ENCODE measurements around the gene NES.

NES gene

DNA sequence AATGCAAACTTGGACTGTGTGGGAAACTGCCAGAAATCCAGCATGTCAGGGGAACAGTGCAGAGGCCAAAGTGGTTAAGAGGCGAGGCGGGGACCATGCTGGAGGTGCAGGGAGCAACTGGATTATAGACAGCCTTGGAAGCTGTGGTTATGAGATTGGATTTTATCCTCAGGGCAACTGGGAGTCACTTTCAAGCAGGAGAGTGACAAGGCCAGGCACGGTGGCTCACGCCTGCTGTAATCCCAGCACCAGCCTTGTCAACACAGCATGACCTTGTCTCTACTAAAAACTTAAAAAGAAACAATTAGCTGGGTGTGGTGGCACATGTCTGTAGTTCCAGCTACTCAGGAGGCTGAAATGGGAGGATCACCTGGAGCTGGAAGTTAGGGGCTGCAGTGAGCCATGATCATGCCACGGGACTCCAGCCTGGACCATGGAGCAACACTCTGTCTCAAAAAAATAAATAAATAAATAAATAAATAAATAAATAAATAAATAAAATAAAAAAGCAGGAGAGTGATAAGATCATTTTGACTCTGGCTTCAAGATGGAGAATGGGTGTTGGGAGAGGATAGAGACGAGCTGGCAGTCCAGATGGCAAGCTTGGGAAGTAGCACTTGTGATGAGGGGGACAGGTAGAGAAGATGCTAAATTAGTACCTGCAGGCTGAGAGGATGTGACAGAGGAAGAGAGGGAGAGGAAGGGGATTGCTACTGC lies 54.5 kb downstream of the NES start:
- DNase-seq, result no peak
- peaks cover 23% of the 10 kb centered on the region for H3K4me1 ChIP-seq (ENCODE audit: control insufficient read depth, insufficient read depth, low read length, poor library complexity, severe bottlenecking)
- H3K27me3 ChIP-seq (replicated peaks; ENCODE audit: control insufficient read depth, insufficient read depth, low read length, poor library complexity, severe bottlenecking), result peaks cover 40% of the 10 kb centered on the region
- H3K36me3 ChIP-seq (ENCODE audit: control insufficient read depth, insufficient read depth, low read length), result no peaks in the 10 kb centered on the region
- no peaks in the 10 kb centered on the region for H3K9me3 ChIP-seq (ENCODE audit: control insufficient read depth, low read length)
- no peak overlapping the region for H3K27ac ChIP-seq (ENCODE audit: insufficient read depth, low read length, poor library complexity, severe bottlenecking)
- no peak overlapping the region for H3K4me3 ChIP-seq (ENCODE audit: insufficient read depth, low read depth, low read length, poor library complexity, severe bottlenecking)

DNA sequence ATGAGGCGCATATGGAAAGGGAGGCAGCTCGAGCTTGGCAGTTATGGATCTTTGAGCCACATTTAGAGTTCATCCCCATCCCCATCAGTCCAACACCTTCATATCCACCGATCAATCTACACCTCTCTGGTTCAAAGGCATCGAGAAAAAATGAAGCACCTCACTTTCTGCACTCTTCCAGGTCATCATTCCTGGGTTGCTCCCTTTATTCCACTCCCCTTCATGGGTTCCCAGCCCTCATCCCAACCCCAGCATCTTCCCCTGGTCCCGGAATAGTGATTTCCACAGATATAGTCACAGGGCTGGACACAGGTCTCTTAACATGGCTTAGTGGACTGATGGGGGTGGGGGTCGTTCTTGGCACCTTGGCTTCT lies 57.6 kb downstream of the NES start:
- no peaks in the 10 kb centered on the region for H3K36me3 ChIP-seq (ENCODE audit: control insufficient read depth, insufficient read depth, low read length)
- peaks cover 19% of the 10 kb centered on the region for H3K27me3 ChIP-seq (replicated peaks; ENCODE audit: control insufficient read depth, insufficient read depth, low read length, poor library complexity, severe bottlenecking)
- H3K9me3 ChIP-seq (ENCODE audit: control insufficient read depth, low read length), result no peaks in the 10 kb centered on the region
- no peak overlapping the region for H3K27ac ChIP-seq (ENCODE audit: insufficient read depth, low read length, poor library complexity, severe bottlenecking)
- H3K4me1 ChIP-seq (ENCODE audit: control insufficient read depth, insufficient read depth, low read length, poor library complexity, severe bottlenecking), result peaks cover 9% of the 10 kb centered on the region
- no peak overlapping the region for H3K4me3 ChIP-seq (ENCODE audit: insufficient read depth, low read depth, low read length, poor library complexity, severe bottlenecking)
- no peak for DNase-seq

DNA sequence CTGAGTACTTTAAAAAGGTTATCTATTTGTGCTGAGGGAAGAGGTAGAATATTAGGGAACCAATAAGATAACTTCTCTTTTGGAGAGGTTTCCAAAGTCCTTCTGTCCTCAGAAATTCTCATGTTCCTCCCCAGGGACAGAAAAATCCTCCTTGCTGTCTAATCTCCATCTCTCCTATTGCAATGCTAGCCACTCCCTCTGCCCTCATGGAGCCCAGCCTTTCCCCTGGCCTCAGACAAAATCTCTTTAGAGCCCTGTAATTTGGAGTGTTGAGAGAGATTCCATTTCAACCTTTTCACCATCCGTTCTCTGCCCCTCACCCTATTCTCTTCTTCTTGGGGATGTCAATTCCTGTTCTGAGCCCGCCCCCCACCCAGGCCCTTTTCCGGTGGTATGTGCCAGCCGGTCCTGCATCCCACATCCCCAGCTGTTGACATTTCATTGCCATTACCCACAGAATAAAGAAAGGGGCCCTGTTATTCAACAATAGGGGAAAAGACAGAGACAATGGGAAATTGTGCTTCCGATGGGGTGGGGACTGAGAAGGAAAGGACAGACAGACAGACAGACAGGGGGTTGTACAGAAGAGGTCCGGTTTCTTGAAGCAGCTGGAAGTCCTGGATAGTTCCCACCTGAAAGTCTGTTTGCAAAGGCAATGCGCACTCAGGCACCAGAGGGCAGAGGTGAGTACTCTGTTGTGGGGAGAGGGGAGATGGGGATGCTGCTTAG lies 58.2 kb downstream of the NES start, which contains the start of gene HAPLN2:
TSS of gene HAPLN2 (plus strand) at position 563 of the 729 bp plus-strand sequence. CDS start 4,076 bp downstream, outside the sequence.
- no peak within 1 kb of the TSS for H3K27ac ChIP-seq (ENCODE audit: insufficient read depth, low read length, poor library complexity, severe bottlenecking)
- no peaks in the 10 kb centered on the region for H3K9me3 ChIP-seq (ENCODE audit: control insufficient read depth, low read length)
- H3K27me3 ChIP-seq (replicated peaks; ENCODE audit: control insufficient read depth, insufficient read depth, low read length, poor library complexity, severe bottlenecking), result peaks cover 13% of the 10 kb centered on the region
- DNase-seq, result no peak
- H3K36me3 ChIP-seq (ENCODE audit: control insufficient read depth, insufficient read depth, low read length), result no peaks in the 10 kb centered on the region
- H3K4me1 ChIP-seq (ENCODE audit: control insufficient read depth, insufficient read depth, low read length, poor library complexity, severe bottlenecking), result peaks cover 4% of the 10 kb centered on the region
- H3K4me3 ChIP-seq (ENCODE audit: insufficient read depth, low read depth, low read length, poor library complexity, severe bottlenecking), result no peak within 1 kb of the TSS
